LNCAP (cell line): ENCODE measurements around the gene CLDN6.

ENCODE experiments used
- TF ChIP-seq, protein P1 (sequence below): fragments of 450-650 bp; IDR thresholded peaks from 2 replicates; pipeline ENCODE4 v1.5.1; 2017; ENCODE audit warnings: mild to moderate bottlenecking

CLDN6 gene

DNA sequence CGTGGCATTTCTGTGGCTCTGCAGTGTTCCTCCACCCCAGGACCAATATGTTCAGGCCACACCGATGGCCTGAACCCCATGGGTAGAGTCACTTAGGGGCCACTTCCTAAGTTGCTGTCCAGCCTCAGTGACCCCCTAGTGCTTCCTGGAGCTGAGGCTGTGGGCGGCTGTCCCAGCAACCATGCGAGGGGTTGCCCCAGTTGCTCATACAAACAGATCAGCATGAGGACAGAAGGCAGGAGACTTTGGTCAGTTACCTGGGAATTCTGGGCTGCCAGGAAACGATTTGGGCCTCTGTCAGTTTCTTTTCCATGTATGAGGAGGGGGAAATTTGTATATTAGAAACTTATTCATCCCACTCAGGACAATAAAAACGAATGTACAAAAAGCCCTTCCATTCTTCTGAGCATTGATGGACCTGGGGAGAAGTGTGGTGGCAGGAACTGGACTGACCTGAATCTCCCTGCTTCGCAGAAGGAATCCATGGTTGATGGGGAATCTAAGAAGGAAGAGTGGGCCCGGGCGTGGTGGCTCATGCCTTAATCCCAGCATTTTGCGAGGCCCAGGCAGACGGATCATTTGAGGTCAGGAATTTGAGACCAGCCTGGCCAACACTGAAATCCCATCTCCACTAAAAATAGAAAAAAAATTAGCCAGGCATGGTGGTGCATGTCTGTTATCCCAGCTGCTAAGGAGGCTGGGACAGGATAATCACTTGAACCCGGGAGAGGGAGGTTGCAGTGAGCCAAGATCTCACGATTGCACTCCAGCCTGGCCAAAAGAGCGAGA is 42.5 kb upstream of the CLDN6 start:
- TF ChIP-seq, protein P1, sequence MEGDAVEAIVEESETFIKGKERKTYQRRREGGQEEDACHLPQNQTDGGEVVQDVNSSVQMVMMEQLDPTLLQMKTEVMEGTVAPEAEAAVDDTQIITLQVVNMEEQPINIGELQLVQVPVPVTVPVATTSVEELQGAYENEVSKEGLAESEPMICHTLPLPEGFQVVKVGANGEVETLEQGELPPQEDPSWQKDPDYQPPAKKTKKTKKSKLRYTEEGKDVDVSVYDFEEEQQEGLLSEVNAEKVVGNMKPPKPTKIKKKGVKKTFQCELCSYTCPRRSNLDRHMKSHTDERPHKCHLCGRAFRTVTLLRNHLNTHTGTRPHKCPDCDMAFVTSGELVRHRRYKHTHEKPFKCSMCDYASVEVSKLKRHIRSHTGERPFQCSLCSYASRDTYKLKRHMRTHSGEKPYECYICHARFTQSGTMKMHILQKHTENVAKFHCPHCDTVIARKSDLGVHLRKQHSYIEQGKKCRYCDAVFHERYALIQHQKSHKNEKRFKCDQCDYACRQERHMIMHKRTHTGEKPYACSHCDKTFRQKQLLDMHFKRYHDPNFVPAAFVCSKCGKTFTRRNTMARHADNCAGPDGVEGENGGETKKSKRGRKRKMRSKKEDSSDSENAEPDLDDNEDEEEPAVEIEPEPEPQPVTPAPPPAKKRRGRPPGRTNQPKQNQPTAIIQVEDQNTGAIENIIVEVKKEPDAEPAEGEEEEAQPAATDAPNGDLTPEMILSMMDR, result no peak

DNA sequence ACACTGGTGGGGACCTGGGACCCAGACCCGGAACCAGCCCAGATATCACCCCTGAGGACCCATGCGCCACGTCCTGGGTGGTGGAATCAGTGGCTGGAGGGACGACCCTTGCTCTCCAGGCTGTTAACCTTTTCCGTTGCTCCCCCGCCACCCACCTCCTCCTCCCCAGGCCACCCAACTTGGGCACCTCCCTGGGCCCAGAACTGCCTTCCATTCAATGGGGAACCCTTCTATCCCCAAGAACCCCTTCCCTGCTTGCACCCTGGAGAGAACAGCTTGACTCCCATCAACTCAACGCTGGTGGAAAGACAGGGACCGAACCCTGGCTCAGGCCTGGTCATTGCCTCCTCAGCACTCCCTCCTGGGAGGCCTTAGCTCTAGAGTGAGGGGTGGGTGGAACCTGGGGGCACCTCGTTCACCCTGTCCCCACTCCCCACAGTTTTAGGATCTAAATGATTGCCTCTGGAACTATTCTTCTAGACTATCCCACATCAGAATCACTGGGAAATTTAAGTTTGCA is 41.8 kb upstream of the CLDN6 start:
- TF ChIP-seq, protein P1, result no peak

DNA sequence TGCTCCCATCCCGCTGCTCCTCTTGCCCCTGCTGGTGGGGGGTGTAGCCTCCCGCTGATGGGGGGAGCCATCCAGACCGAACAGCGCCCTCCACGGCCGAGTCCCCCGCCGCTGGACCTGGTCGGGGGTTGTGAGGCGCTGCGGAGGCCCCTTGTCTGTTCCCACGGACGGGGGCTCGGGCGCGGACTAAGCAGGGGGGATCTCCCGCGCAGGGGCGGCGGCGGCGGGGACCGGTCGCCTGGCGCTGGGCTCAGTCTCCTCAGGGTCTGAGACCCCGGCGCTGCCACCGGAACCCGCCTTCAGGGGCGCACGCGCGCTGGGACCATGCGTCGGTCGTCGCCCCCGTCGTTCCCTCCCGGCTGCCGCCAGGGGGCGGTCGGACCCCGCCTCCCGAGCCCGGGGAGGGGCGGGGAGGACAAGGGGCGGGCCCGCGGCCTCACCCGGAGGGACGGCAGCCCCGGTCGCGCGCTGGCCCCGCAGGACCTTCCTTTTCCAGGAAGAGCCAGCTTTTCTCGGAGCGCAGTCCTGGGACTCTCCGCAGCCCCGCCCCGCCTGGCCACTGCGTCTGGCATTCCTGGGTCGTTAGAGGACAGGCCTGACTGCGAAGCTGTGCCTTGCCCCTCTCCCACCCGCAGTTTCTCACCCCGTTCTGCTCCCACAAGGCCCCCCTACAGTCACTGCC is 41.2 kb upstream of the CLDN6 start:
- TF ChIP-seq, protein P1, result peak; percentile 77

DNA sequence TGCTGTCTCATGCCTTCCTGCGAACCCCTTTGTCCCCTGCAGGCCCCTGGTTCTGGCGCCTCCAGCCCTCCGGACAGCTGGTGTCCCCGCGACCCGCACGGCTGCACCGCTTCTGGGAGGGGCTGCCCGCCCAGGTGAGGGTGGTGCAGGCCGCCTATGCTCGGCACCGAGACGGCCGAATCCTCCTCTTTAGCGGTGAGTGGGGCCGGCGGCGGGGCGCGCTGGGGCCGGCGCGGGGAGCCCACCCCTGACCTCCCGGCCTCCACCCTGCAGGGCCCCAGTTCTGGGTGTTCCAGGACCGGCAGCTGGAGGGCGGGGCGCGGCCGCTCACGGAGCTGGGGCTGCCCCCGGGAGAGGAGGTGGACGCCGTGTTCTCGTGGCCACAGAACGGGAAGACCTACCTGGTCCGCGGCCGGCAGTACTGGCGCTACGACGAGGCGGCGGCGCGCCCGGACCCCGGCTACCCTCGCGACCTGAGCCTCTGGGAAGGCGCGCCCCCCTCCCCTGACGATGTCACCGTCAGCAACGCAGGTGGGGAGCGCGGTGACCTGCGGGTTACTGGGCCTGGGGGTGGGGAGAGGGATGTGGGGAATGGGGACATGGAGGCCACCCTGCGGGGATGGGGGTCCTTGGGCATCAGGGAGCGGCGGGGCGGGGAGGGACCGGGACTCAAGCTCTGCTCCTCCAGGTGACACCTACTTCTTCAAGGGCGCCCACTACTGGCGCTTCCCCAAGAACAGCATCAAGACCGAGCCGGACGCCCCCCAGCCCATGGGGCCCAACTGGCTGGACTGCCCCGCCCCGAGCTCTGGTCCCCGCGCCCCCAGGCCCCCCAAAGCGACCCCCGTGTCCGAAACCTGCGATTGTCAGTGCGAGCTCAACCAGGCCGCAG is 40.4 kb upstream of the CLDN6 start:
- TF ChIP-seq, protein P1, result no peak

DNA sequence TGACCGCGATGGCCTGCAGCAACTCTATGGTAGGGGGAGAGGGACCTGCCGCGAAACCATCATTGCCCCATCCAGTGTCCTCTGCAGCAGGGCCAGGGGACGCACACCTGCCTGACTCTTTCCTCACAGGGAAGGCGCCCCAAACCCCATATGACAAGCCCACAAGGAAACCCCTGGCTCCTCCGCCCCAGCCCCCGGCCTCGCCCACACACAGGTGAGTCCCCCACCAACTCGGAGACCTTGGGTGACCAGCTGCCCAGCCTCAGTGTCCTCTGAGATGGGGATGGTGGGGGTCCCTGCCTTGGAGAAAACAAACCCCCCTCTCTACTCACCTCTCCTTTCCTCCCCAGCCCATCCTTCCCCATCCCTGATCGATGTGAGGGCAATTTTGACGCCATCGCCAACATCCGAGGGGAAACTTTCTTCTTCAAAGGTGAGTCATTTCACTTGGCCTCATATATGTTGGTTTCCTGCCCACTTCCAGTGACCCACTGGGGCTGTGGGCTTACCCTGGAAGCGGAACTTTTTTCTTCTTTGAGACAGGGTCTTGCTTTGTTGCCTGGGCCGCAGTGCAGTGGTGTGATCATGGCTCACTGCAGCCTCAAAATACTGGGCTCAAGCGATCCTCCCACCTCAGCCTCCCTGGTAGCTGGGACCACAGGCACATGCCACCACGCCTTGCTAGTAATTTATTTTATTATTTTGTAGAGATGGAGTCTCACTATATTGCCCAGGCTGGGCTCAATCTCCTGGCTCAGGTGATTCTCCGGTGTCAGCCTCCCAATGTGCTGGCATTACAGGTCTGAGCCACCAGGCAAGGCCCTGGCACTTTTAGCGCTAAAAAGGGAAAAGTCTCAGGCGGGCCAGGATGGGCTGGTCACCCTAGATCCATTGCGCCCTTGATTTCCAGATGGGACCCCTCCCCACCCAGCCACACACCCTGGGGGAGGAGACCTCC is 39.5 kb upstream of the CLDN6 start:
- TF ChIP-seq, protein P1, result no peak

DNA sequence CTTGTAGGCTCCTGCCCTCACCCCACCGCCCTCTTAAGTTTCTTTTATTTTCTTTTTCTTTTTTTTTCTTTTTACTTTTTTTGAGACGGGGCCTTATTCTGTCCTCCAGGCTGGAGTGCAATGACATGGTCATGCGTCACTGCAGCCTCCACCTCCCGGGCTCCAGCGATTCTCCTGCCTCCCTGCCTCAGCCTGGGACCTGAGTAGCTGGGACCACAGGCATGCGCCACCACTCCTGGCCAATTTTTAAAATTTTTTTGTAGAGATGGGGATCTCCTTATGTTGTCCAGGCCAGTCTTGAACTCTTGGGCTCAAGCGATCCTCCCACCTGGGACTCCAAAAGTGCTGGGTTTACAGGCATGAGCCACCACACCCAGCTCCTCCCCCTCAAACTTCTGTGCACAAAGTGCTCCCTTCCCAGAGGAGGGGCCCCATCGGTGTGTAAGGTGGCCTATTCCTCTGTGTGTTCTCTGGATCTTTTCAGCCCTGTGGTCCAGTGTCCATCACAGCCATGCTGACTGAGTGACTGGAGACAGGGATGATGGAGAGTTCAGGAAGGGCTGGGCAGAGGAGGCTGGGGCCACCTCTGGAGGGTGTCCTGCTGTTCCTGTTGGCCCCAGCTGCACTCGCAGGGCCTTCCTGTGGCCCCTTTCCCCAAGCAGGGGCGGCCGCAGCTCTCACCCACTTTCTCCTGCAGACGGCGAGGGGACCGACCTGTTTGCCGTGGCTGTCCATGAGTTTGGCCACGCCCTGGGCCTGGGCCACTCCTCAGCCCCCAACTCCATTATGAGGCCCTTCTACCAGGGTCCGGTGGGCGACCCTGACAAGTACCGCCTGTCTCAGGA is 38.6 kb upstream of the CLDN6 start:
- TF ChIP-seq, protein P1, result no peak
